Left cardiac atrium (tissue), 4 donors: ENCODE measurements around the gene HEPACAM2. TPM values are rescaled to one million over a fixed set of nuclear protein-coding genes. Genes with fewer than 3 reads are reported as not detected.

ENCODE experiments used
- ATAC-seq, 2 donors: fragments of 200-7000 bp; cut with Tn5 transposase; one replicate each; pipeline ENCODE4 v1.9.1; 2020; ENCODE audit warnings: mild to moderate bottlenecking in 2 of 2, moderate library complexity in 2 of 2
- DNase-seq: peaks from one replicate; pipeline ENCODE4 v3.0.0-alpha.2; 2020
- intact Hi-C, 2 donors: fragments of 100-400 bp; cut with DNase I; formaldehyde crosslinking; loops; one replicate each; pipeline versions ENCODE4 v1.14.1 to v1.15.1; 2022 to 2023
- total RNA-seq, 2 donors: library from RNA; stranded (reverse); fragmentation: NEBNext Ultra II Directional; extraction: Animal tissue kit (Norgen Biotek cat#: 25700); gene quantifications; one replicate each; pipeline ENCODE4 v1.2.1, GENCODE V29; 2021
- donor health status: DM: no; HTN: yes; CAD: no.
- donor health status: DM: no; HTN: yes; CAD: no; lungs with severe emphysema.
- donor health status: DM: yes; HTN: yes; CAD: no.
- donor health status: Dilated cardiomyopathy.

The HEPACAM2 gene
- total RNA-seq, 2 donors from 2014 or later: not detected

DNA sequence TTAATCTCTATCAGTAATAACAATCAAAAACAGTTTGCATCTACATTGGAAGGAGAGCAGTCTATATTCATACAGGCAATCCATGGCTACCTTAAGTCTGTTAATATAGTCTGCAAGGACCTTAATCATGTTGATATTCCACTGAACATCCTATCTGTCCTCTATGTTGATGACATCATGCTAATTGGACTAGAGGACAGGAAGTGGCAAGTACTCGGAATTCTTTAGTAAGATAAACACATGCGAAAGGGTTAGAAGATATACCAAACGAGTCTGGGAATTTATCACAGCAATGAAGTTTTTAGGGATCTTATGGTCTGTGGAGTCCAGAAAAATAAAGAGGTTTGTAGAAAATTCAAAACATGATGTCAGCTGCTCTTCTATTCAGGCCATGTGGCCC, 66.8 kb downstream of the HEPACAM2 start:
- intact Hi-C loops: no loop called here
- ATAC-seq (no peak), DNase-seq (no peak)

DNA sequence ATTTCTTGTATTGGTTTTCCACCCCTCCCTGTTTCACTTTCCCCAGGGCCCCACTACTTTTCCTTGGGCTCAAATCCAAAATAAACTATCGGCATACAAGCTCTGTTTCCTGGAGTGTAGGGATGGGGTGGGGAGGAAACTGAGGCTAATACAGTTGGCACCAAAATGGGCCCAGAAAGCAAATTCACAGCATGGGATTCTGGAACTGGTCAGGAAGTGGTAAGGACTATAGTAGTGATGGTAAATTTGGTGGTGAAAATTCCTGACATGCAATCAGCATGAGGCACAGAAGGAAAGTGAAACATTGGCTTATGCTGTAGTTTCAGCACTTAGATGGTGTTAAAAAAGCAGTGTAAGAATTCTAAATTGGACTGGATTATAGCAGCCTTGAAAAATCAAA, 69.4 kb downstream of the HEPACAM2 start:
- intact Hi-C loops: no loop called here
- no peak for ATAC-seq
- no peak for DNase-seq

DNA sequence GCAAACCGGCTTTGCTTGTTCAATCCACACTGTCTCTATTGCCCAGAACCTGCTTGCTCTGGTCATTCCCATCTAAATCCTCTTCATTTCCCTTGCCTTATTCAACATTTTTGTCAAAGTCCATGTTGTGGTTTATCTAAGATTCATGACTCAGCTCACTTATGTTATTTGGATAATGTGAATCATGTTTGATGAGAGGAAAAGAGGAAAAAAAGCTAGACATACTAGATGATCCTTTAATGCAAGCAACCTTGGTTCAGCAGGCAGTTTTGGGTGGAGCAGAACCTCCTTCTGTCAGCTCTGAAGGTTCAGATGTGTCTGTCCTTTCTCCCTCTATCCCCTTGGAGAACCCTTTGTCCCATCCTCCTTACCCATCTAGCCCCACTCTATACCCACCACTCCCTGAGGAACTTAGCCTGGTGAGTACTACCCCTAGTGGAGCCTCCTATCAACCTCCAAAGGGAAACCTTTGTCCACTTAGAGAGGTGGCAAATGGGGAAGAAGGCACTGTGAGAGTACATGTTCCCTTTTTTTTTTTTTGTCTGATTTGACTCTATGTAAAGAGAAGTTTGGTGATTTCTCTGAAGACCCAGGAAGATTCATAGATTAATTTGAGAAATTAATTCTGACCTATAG, 76.0 kb downstream of the HEPACAM2 start:
- DNase-seq (no peak), ATAC-seq (no peak)
- intact Hi-C loops: no loop called here

DNA sequence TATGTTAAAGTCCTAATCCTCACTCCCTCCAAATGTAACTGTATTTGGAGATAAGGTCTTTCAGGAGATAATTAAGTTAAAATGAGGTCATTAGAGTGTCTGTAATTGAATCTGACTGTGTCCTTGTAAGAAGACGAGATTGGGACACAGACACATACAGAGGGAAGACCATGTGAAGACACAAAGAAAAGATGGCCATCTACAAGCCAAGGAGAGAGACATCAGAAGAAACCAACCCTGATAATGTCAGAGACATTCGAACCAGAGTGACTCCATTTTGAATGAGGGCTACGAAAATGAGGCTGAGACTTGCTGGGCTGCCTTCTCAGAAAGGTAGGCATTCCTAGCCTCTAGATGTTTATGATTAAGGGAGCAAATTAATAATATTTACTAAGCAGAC, 77.5 kb downstream of the HEPACAM2 start:
- intact Hi-C loops: no loop called here
- DNase-seq (no peak), ATAC-seq (no peak)

DNA sequence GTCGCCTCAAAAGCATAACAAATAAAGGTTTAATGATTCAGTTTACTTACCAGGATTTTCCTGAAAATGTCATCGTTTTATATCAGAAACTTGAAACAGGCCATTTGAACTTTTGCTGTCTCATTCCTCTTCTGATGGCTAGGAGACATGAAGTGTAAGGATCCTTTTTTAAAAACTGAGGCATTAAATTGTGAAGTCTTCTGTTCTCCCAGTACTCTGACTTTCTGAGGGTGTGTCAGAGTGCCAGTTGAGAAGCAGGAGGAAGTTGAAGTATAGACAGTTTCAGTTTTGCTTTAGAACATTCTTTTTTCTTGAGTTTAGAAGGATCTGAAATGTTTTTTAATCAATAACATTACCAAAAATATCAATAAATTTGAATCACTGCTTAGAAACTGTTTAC, 78.1 kb downstream of the HEPACAM2 start, which contains the start of gene SAMD9L:
TSS of gene SAMD9L (minus strand) at position 242 of the 400 bp plus-strand sequence. CDS start 12,414 bp downstream, outside the sequence.
- ATAC-seq: peak; percentile 69 to 74
- intact Hi-C loops: no loop called here
- DNase-seq: no peak

DNA sequence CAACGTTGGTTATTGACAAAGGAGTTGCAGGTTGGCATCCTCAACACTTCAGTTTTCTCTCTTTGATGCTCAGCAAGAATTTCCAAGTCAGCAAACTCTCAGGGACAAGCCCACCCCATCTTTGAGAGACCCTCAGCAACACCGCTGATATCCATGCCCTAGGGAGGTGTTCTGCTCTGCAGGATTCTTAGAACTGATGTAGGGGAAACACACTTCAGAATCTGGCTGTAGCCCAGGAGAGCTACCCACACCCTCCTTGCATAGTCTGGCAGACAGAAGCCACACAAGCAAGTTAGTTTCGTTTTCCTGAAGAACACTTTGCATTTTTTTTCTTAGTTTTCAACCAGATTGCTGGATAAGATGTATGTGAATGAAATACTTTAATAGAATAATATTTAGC, 78.9 kb downstream of the HEPACAM2 start:
- intact Hi-C loops: no loop called here
- ATAC-seq (peak; percentile 79 to 90), DNase-seq (peak; percentile 30)

DNA sequence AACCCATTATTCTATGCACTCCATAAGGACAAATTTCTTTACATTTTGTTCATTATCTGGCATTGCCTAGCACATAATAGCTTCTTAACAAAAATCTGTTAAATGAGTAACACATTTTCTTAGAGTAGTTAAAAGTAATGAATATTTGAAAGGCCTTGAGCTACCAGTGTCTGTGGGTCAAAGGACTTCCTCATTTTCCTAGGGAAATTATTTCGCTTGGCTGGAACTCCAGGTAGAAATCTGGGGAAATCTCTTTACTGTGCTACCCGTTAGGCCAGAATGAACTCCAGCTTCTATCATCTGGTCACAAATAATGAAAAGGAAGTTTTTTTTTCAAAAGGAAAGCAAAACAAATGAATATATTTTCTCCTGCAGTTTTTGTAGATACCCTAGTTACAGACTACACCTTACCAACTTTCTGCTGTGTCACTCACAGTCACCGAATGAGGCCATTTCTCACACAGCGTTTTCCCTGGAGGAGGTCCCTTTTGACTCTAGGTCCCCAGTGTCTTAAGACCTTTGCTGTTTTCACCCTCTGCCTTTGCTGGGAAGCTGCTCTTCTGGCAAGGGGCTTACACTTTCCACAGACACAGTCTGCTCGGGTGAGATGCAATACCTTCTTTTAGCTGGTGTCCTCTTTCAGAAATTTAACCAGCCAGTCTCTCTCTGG, 79.7 kb downstream of the HEPACAM2 start:
- DNase-seq (no peak), ATAC-seq (peak in 1 of 2 donors; percentile 23)
- intact Hi-C loops: no loop called here

DNA sequence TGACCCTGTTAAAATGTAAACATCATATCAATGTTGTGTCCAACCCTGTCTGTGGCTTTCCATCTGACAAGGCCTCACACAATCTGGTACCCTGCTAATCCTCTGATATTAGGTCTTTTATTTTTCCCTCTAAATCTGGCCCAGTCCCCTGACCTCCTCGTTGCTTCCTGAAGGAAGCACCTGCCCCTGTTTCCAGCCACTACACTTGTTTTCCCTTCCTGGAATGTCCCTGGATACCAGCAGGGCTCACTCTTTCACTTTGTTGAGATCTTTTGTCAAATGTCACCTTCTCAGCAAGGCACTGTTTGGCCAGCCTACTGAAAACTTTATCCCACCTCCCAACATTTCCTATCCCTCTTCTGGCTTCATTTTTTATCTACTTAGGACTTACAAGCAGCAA, 80.2 kb downstream of the HEPACAM2 start:
- ATAC-seq (no peak), DNase-seq (no peak)
- intact Hi-C loops: no loop called here

DNA sequence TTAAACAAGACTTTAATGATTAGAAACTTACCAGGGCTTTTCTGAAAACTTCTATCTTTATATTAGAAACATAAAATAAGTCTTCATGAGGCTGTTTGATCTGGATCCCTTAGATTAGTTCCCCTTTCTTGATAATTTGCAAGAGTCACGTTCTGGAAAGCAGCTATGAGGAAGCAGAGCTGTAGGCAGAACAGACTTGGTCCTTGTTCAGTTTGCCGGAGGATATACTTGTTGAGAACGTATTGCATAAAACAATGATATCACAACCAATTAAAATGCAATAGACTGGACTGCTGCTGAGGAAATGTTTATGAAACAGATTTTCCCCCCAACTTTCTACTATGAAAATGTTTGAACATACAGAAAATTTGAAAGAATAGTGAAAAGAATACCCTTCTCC, 80.9 kb downstream of the HEPACAM2 start:
- no peak for ATAC-seq
- no peak for DNase-seq
- intact Hi-C loops: no loop called here

DNA sequence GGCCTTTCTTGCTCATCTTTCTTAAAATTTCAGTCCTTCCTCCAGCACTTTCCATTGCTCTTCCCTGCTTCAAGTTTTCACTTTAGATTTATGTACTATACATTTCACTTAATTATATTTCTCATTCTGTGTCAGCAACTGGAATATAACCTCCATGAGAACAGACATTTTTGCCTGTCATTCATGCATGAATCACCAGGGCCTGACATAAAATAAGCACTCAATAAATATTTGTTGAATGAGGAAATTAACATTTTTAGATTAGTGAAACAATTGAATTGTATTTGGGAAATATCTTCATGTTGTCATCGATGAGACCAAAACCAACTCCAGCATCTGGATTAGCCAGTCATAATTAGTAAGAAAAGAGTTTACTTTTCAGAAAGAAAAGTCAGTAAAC, 84.1 kb downstream of the HEPACAM2 start:
- intact Hi-C loops: no loop called here
- ATAC-seq (no peak), DNase-seq (no peak)

DNA sequence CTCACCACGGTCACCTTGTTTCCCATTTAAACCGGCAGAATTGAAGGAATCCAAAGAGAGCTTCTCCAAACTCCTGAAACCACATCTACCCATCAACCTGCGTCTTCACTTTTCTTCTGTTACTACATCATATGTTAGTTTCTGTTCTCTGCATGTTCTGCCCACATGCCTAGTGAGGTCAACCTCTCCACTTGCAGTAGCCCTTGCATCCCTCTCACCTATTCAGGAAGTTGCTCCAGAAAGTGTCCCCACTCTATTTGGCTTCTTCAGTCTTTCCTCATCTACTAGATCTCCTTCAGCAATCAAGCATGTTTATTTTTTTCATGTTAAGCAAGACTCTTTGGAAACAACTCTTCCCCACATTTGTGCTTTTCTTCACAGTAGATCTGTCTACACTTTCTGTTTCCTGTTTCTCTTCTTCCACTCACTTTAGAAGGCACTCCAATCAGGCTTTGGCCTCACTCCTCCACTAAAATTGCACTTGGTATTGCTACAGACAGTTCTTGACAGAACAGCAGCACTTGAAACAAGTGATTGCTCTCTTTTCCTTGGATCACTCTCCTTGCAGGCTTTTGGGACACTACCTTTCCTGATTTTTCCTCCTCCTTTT, 85.6 kb downstream of the HEPACAM2 start:
- DNase-seq (no peak), ATAC-seq (no peak)
- intact Hi-C loops: no loop called here

DNA sequence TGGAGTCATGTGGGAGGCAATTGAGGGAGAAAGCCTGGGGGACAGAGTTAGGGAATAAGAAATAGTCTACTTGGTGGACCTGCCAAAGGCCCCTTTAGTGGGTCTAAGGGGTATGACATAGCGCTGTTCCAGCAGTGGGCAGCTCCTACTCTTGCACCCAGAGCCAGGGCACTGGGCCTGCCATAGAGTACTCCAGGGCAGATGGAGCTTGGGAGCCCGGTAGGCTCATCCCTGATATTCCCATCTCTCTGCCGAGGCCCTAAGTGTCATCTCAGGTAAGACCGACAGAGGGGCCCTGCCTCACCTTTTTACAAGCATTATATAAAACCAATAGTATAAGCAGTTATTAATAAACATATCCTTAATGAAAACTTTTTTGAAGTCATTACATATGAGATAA, 87.7 kb downstream of the HEPACAM2 start:
- DNase-seq: no peak
- intact Hi-C loops: no loop called here
- no peak for ATAC-seq

Other genes starting within 250 kb of the HEPACAM2 start
- gene SAMD9, start 108.5 kb downstream of the HEPACAM2 start, total RNA-seq: 1 to 10 TPM; 4.1 to 5.5 TPM
- gene SAMD9L, start 78.1 kb downstream of the HEPACAM2 start, total RNA-seq: 1 to 10 TPM; 5.9 to 9.1 TPM
- gene VPS50, start 5.9 kb upstream of the HEPACAM2 start, total RNA-seq: 10 to 100 TPM; 15.2 to 18.1 TPM